ENCODE measurements around the gene PAPPA2. TPM values are rescaled to one million over a fixed set of nuclear protein-coding genes. Genes with fewer than 3 reads are reported as not detected.

The PAPPA2 gene
- total and polyA plus RNA-seq, 2 donors (not counting 1 experiment from before 2014, with no cell fraction given), result 0.24 to 4.1 TPM

DNA sequence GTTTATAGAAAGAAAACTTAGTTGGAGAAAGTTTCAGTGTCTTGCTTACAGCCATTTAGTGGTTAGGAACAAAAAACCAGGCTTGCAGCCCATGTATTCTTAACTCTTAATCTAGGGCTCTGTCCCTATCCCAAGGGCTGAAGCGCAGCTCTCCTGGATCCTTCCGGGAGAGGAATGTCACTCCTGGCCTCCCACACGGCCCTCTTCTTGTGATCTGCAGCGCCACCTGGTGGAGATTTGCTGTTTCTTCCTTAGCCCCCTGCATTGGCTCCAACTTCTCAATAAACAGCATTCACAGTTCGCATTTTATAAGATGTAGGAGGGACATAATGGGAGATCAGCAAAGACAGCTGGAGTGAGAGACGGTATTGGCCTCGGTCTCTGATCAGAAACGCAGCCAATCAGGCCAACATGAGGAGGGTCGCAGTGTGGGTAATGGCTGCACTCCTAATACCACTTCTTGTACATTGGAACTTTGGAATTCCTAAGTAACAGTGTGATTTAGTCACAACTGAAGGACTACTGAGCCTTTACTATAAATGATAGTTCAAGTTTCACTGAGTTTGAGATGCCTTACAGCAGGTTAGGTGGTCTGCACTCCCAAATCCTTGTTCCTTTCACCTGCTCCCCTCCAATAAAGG lies 418.1 kb downstream of the PAPPA2 start:
- peak; percentile 58 to 71 for DNase-seq (ENCODE audit: low read depth in 2 of 2)
- Histone ChIP-seq H3K4me3 (replicated peaks in 1 of 4; ENCODE audit: control extremely low read depth in 1 of 4, insufficient read depth in 1 of 4, low read depth in 3 of 4, low read length in 4 of 4) (no peak overlapping the region), H3K4me1 (ENCODE audit: control insufficient read depth, extremely low read depth, insufficient read depth, low read length) (no peaks in the 10 kb centered on the region), H3K9me3 (ENCODE audit: control insufficient read depth, insufficient read depth, low read depth, low read length) (no peaks in the 10 kb centered on the region), H3K9ac (ENCODE audit: insufficient read depth, low read length) (no peak overlapping the region), H3K27ac (ENCODE audit: insufficient read depth, low read length) (no peak overlapping the region), H3K27me3 (ENCODE audit: control insufficient read depth, insufficient read depth, low read length) (no peaks in the 10 kb centered on the region), H2AFZ (ENCODE audit: low read length) (no peak overlapping the region), H3K79me2 (ENCODE audit: control insufficient read depth, insufficient read depth, low read length) (no peaks in the 10 kb centered on the region), H3K36me3 (ENCODE audit: control insufficient read depth, insufficient read depth, low read length) (no peaks in the 10 kb centered on the region), H3K4me2 (ENCODE audit: extremely low read depth, insufficient read depth, low read length) (no peak overlapping the region), H4K20me1 (ENCODE audit: control insufficient read depth, extremely low read depth, insufficient read depth, low read length) (no peaks in the 10 kb centered on the region)
- TF ChIP-seq, protein P1, sequence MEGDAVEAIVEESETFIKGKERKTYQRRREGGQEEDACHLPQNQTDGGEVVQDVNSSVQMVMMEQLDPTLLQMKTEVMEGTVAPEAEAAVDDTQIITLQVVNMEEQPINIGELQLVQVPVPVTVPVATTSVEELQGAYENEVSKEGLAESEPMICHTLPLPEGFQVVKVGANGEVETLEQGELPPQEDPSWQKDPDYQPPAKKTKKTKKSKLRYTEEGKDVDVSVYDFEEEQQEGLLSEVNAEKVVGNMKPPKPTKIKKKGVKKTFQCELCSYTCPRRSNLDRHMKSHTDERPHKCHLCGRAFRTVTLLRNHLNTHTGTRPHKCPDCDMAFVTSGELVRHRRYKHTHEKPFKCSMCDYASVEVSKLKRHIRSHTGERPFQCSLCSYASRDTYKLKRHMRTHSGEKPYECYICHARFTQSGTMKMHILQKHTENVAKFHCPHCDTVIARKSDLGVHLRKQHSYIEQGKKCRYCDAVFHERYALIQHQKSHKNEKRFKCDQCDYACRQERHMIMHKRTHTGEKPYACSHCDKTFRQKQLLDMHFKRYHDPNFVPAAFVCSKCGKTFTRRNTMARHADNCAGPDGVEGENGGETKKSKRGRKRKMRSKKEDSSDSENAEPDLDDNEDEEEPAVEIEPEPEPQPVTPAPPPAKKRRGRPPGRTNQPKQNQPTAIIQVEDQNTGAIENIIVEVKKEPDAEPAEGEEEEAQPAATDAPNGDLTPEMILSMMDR (conservative IDR thresholded peaks at IDR 0.05 in 1 of 2, IDR thresholded peaks at IDR 0.05 in 1 of 2; ENCODE audit: low read depth in 1 of 2, low read length in 2 of 2), result peak; percentile 81 to 83
- no peak for TF ChIP-seq EZH2 (IDR thresholded peaks at IDR 0.05; ENCODE audit: low read length, missing control alignments)

DNA sequence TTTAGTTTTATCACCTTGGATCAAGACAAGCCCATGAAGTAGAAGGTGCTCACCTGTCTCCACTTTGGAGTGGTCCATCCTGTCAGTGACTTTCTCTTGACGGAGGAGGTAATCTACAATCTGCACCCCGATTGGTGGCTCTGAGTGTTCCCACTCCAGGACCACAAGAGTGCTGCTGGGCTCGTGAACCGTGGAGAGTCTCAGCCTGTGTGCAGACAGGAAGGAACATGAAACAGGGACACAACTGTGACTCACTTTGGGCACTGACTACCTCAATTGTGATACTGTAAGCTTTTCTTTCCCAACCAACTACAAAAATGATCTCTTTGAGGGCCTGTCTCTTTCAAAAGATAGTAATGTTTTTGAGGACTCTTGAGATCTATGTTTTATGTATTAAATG lies 421.3 kb downstream of the PAPPA2 start:
- Histone ChIP-seq H3K27ac (ENCODE audit: insufficient read depth, low read length) (no peak overlapping the region), H3K9ac (ENCODE audit: insufficient read depth, low read length) (no peak overlapping the region), H3K9me3 (ENCODE audit: control insufficient read depth, insufficient read depth, low read depth, low read length) (no peaks in the 10 kb centered on the region), H3K36me3 (ENCODE audit: control insufficient read depth, insufficient read depth, low read length) (no peaks in the 10 kb centered on the region), H3K4me2 (ENCODE audit: extremely low read depth, insufficient read depth, low read length) (no peak overlapping the region), H3K27me3 (ENCODE audit: control insufficient read depth, insufficient read depth, low read length) (no peaks in the 10 kb centered on the region), H2AFZ (ENCODE audit: low read length) (no peak overlapping the region), H3K4me3 (replicated peaks in 1 of 4; ENCODE audit: control extremely low read depth in 1 of 4, insufficient read depth in 1 of 4, low read depth in 3 of 4, low read length in 4 of 4) (no peak overlapping the region), H3K4me1 (ENCODE audit: control insufficient read depth, extremely low read depth, insufficient read depth, low read length) (no peaks in the 10 kb centered on the region), H4K20me1 (ENCODE audit: control insufficient read depth, extremely low read depth, insufficient read depth, low read length) (no peaks in the 10 kb centered on the region), H3K79me2 (ENCODE audit: control insufficient read depth, insufficient read depth, low read length) (no peaks in the 10 kb centered on the region)
- TF ChIP-seq, protein P1 (conservative IDR thresholded peaks at IDR 0.05 in 1 of 2, IDR thresholded peaks at IDR 0.05 in 1 of 2; ENCODE audit: low read depth in 1 of 2, low read length in 2 of 2), result no peak
- TF ChIP-seq EZH2 (IDR thresholded peaks at IDR 0.05; ENCODE audit: low read length, missing control alignments), result no peak
- DNase-seq (ENCODE audit: low read depth in 2 of 2), result no peak

DNA sequence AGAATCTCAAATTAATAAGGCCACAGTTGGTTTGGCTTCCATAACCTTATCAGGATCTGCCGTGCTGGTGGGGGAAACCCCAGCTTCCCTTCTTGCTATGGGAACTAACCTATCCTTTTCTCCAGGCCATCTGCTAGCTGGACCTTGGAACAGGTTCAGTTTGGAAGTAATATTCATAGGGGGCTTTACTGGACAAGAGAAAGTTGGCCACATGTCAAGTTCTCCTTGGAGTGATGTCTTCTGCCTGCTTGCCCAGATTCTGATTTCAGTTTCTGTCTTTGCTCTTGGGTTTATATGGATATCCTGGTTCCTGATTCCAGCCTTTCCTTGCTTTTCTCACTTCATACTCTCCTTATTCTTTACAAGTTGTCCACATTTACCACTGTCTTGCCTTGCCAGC lies 421.9 kb downstream of the PAPPA2 start:
- Histone ChIP-seq H3K27ac (ENCODE audit: insufficient read depth, low read length) (no peak overlapping the region), H3K36me3 (ENCODE audit: control insufficient read depth, insufficient read depth, low read length) (no peaks in the 10 kb centered on the region), H3K27me3 (ENCODE audit: control insufficient read depth, insufficient read depth, low read length) (no peaks in the 10 kb centered on the region), H3K79me2 (ENCODE audit: control insufficient read depth, insufficient read depth, low read length) (no peaks in the 10 kb centered on the region), H3K9me3 (ENCODE audit: control insufficient read depth, insufficient read depth, low read depth, low read length) (no peaks in the 10 kb centered on the region), H2AFZ (ENCODE audit: low read length) (no peak overlapping the region), H3K9ac (ENCODE audit: insufficient read depth, low read length) (no peak overlapping the region), H3K4me2 (ENCODE audit: extremely low read depth, insufficient read depth, low read length) (no peak overlapping the region), H3K4me3 (replicated peaks in 1 of 4; ENCODE audit: control extremely low read depth in 1 of 4, insufficient read depth in 1 of 4, low read depth in 3 of 4, low read length in 4 of 4) (no peak overlapping the region), H4K20me1 (ENCODE audit: control insufficient read depth, extremely low read depth, insufficient read depth, low read length) (no peaks in the 10 kb centered on the region), H3K4me1 (ENCODE audit: control insufficient read depth, extremely low read depth, insufficient read depth, low read length) (no peaks in the 10 kb centered on the region)
- TF ChIP-seq, protein P1 (conservative IDR thresholded peaks at IDR 0.05 in 1 of 2, IDR thresholded peaks at IDR 0.05 in 1 of 2; ENCODE audit: low read depth in 1 of 2, low read length in 2 of 2), result no peak
- no peak for TF ChIP-seq EZH2 (IDR thresholded peaks at IDR 0.05; ENCODE audit: low read length, missing control alignments)
- no peak for DNase-seq (ENCODE audit: low read depth in 2 of 2)

Measured in fibroblast of lung (primary cell).